ENCODE results near the gene MISP. TPM values are rescaled to one million over a fixed set of nuclear protein-coding genes. Genes with fewer than 3 reads are reported as not detected.

MISP gene
- total and polyA plus RNA-seq, 9 of the 15 experiments (the other 6 are each of a cell fraction or from before 2014, with no cell fraction given), result 0.04 to 0.29 (median 0.05) TPM; not detected in 5

DNA sequence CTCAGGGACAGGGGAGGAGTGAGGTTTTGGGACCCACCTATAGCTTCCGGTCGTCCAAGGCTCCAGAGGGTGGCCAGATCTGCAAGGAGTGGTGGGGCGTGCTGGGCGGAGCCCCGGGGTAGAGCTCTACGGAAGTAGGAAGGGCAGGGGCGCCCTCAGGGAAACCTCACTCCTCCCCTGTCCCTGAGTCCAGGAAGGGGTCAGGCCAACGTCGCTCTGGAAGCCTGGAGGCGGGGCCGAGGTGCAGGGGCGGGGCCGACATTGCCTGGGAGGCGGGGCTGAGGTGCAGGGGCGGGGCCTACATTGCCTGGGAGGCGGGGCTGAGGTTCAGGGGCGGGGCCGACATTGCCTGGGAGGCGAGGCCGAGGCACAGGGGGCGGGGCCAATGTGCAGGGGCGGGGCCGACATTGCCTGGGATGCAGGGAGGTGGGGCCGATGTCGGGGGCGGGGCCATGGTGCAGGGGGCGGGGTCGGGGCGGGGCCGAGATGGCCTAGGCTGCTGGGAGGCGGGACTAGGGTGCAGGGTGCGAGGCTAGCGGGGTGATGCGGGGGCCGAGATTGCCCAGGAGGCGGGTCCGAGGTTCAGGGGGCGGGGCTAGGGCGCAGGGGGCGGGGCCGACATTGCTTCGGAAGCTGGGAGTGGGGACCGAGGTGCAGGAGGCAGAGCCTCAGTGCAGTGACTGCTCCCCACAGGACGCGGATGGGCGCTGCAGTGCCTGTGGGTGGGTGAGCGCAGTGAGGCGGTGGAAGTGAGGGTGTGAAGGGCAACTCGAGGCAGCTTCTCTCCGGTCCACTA, 47.1 kb upstream of the MISP start (continued):
- TF ChIP-seq, protein P1, sequence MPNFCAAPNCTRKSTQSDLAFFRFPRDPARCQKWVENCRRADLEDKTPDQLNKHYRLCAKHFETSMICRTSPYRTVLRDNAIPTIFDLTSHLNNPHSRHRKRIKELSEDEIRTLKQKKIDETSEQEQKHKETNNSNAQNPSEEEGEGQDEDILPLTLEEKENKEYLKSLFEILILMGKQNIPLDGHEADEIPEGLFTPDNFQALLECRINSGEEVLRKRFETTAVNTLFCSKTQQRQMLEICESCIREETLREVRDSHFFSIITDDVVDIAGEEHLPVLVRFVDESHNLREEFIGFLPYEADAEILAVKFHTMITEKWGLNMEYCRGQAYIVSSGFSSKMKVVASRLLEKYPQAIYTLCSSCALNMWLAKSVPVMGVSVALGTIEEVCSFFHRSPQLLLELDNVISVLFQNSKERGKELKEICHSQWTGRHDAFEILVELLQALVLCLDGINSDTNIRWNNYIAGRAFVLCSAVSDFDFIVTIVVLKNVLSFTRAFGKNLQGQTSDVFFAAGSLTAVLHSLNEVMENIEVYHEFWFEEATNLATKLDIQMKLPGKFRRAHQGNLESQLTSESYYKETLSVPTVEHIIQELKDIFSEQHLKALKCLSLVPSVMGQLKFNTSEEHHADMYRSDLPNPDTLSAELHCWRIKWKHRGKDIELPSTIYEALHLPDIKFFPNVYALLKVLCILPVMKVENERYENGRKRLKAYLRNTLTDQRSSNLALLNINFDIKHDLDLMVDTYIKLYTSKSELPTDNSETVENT (CRISPR knock-in tag; IDR thresholded peaks at IDR 0.05), result peak; percentile 25; the same call in 1 of the 2 replicates
- TF ChIP-seq HDAC2 (IDR thresholded peaks at IDR 0.05), result 0 out of 2 replicates have a peak, but pooled peaks have one; percentile 5
- TF ChIP-seq, protein P2, sequence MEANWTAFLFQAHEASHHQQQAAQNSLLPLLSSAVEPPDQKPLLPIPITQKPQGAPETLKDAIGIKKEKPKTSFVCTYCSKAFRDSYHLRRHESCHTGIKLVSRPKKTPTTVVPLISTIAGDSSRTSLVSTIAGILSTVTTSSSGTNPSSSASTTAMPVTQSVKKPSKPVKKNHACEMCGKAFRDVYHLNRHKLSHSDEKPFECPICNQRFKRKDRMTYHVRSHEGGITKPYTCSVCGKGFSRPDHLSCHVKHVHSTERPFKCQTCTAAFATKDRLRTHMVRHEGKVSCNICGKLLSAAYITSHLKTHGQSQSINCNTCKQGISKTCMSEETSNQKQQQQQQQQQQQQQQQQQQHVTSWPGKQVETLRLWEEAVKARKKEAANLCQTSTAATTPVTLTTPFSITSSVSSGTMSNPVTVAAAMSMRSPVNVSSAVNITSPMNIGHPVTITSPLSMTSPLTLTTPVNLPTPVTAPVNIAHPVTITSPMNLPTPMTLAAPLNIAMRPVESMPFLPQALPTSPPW (CRISPR knock-in tag; IDR thresholded peaks at IDR 0.05), result peak; percentile 75
- TF ChIP-seq ZNF717 (CRISPR knock-in tag; IDR thresholded peaks at IDR 0.05), result no peak
- TF ChIP-seq, protein P3, sequence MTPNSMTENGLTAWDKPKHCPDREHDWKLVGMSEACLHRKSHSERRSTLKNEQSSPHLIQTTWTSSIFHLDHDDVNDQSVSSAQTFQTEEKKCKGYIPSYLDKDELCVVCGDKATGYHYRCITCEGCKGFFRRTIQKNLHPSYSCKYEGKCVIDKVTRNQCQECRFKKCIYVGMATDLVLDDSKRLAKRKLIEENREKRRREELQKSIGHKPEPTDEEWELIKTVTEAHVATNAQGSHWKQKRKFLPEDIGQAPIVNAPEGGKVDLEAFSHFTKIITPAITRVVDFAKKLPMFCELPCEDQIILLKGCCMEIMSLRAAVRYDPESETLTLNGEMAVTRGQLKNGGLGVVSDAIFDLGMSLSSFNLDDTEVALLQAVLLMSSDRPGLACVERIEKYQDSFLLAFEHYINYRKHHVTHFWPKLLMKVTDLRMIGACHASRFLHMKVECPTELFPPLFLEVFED (CRISPR knock-in tag; conservative IDR thresholded peaks at IDR 0.05), result no peak
- TF ChIP-seq HMGN3 (IDR thresholded peaks at IDR 0.05; ENCODE audit: borderline replicate concordance, extremely low read depth, insufficient read length, low read depth, low read length), result peak; percentile 60
- TF ChIP-seq POLR2A (conservative IDR thresholded peaks at IDR 0.05), result peak; percentile 70; the same call in 1 of the 2 replicates
- TF ChIP-seq RAD21 (CRISPR knock-in tag; conservative IDR thresholded peaks at IDR 0.05 in 1 of 2, IDR thresholded peaks at IDR 0.05 in 1 of 2), result 0 out of 4 replicates have a peak, but pooled peaks of 1 of the 2 experiments have one; percentile 3
- 0 out of 2 replicates have a peak, but pooled peaks have one; percentile 17 for TF ChIP-seq ZNF766 (CRISPR knock-in tag; conservative IDR thresholded peaks at IDR 0.05)
- no peak for TF ChIP-seq MCM5 (IDR thresholded peaks at IDR 0.05; ENCODE audit: low read depth)
- TF ChIP-seq ZFX (CRISPR knock-in tag; IDR thresholded peaks at IDR 0.05), result no peak; the same call in none of the 2 replicates
- TF ChIP-seq SPI1 (IDR thresholded peaks at IDR 0.05; ENCODE audit: borderline replicate concordance, low read depth, low read length), result peak; percentile 48; the same call in 1 of the 2 replicates
- TF ChIP-seq, protein P4, sequence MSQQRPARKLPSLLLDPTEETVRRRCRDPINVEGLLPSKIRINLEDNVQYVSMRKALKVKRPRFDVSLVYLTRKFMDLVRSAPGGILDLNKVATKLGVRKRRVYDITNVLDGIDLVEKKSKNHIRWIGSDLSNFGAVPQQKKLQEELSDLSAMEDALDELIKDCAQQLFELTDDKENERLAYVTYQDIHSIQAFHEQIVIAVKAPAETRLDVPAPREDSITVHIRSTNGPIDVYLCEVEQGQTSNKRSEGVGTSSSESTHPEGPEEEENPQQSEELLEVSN (IDR thresholded peaks at IDR 0.05; ENCODE audit: borderline replicate concordance in 1 of 2, extremely low read depth in 1 of 2, insufficient read depth in 1 of 2, insufficient read length in 1 of 2, low read depth in 1 of 2, low read length in 1 of 2, poor library complexity in 1 of 2, severe bottlenecking in 1 of 2), result peak; percentile 23 to 90
- TF ChIP-seq MTA3 (IDR thresholded peaks at IDR 0.05; ENCODE audit: borderline replicate concordance), result 0 out of 2 replicates have a peak, but pooled peaks have one; percentile 20
